GM12875 (cell line): Measurements from ENCODE around the gene RHCG.

ENCODE experiments used
- H3K4me3 ChIP-seq: one replicate; pipeline ENCODE4 v1.5.1; 2011; ENCODE audit warnings: low read depth, low read length, control low read depth
- TF ChIP-seq, protein P1 (sequence below): IDR thresholded peaks from 2 replicates; pipeline ENCODE4 v1.5.1; 2011; ENCODE audit warnings: low read depth, mild to moderate bottlenecking, control low read depth, inconsistent platforms, low read length, moderate library complexity, borderline replicate concordance; ENCODE audit not compliant: insufficient read depth

Gene RHCG

DNA sequence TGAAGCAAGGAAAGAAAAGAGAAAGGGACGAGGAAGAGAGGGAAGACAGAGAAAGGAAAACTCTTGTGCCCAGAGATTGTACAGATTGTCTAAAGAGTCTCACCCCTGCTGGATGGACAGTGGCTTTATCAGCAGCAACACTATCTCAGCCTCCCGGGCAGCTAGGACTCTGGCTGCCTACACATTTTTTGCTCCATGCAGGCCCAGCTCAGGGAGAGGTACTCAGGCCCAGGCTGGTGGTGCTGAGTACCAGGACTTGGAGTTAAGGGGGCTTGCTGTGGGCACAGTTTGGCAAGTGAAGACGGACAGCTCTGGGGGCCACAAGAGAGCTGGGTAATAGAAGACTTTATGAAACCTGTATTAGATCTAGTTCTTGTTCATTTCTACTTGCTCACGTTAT is 19.1 kb upstream of the RHCG start:
- TF ChIP-seq, protein P1, sequence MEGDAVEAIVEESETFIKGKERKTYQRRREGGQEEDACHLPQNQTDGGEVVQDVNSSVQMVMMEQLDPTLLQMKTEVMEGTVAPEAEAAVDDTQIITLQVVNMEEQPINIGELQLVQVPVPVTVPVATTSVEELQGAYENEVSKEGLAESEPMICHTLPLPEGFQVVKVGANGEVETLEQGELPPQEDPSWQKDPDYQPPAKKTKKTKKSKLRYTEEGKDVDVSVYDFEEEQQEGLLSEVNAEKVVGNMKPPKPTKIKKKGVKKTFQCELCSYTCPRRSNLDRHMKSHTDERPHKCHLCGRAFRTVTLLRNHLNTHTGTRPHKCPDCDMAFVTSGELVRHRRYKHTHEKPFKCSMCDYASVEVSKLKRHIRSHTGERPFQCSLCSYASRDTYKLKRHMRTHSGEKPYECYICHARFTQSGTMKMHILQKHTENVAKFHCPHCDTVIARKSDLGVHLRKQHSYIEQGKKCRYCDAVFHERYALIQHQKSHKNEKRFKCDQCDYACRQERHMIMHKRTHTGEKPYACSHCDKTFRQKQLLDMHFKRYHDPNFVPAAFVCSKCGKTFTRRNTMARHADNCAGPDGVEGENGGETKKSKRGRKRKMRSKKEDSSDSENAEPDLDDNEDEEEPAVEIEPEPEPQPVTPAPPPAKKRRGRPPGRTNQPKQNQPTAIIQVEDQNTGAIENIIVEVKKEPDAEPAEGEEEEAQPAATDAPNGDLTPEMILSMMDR: no peak
- no peak overlapping the region for H3K4me3 ChIP-seq

DNA sequence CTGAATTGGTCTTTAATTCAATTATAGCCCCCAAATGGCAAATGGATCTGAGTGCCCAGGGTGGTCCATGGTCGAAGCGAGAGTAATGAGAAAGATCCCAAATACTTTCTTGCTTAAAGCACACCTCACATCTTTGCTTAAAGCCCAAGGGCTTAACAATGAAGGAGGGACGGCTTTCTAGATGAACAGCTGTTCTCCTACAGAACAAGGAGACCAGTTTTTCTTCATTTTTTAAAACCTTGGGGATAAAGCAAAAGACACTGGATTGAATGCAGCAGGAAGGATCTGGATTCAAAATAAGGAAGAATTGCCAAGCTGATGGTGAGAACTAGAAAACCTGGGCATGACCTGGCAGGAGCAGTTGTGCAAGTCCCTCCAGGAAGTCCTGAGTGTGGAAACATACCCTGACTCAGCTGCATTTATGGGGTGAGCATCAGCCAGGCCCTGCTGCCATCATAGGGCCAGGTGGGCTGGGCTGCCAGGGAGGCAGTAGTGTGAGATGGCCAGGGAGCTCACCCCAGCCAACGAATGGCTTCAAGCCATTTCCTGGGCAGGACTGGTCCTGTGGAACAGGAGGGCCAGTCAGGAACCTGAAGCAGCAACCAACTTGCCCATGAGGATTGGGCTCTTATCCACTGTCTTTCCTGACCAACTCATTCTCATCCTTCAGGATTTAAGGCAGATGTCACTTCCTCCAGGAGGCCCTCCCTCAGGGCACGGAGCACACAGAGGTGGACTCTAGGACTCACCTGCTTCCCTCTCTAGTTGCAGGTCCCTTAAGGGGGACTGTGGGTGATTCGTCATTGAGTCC is 18.4 kb upstream of the RHCG start:
- no peak overlapping the region for H3K4me3 ChIP-seq
- TF ChIP-seq, protein P1: no peak

DNA sequence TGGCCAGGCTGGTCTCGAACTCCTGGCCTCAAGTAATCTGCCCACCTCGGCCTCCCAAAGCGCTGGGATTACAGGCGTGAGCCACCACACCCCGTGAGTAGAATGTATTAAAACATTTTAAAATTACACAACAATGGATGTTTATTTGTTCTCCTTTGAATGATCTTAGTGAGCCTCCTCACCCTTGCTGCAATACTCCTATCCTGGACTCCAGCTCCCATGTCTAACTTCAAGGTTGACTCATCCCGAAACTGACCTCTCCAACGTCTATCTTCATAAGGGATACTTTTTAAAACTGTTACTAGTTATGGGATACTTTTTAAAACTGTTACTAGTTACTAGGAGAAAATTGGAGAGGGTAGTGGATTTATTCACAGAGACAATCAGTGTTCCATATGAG is 17.8 kb upstream of the RHCG start:
- H3K4me3 ChIP-seq: no peak overlapping the region
- TF ChIP-seq, protein P1: no peak

DNA sequence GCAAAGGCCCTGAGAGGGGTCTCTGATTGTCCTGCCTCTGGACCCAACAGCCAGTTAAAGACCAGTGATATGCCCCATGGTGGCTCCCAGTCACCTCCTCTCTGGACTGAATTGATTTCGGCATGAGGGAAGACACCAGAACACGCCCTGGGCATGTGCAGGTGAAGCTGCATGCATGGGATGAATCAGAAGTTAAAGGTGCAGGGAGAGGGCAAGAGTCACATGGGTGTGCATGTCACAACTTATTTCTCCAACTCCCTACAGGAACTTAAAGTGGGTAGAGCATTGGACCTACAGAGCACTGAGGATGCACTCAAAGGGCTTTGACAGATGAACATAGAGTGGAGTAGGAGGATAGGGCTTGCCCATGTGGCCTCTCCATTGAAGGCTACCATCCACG is 16.9 kb upstream of the RHCG start:
- TF ChIP-seq, protein P1: no peak
- H3K4me3 ChIP-seq: no peak overlapping the region

DNA sequence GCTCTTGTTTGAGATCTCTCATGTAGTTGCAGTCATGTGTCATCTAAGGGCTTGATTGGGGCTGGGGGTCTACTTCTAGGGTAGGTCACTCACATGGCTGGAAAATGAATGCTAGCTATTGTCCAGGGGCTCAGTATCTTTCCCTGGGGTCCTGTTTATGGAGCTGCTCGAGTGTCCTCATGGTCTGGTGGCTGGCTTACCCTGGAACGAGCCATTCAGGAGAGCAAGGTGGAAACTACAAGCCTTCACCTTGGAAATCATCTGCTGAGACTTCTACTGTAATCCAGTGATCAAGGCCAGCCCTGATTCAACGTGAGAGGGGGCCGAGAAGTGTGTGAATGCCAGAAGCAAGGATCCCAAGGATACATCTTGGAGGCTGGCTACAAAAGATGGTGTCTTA is 16.2 kb upstream of the RHCG start:
- TF ChIP-seq, protein P1: no peak
- no peak overlapping the region for H3K4me3 ChIP-seq

DNA sequence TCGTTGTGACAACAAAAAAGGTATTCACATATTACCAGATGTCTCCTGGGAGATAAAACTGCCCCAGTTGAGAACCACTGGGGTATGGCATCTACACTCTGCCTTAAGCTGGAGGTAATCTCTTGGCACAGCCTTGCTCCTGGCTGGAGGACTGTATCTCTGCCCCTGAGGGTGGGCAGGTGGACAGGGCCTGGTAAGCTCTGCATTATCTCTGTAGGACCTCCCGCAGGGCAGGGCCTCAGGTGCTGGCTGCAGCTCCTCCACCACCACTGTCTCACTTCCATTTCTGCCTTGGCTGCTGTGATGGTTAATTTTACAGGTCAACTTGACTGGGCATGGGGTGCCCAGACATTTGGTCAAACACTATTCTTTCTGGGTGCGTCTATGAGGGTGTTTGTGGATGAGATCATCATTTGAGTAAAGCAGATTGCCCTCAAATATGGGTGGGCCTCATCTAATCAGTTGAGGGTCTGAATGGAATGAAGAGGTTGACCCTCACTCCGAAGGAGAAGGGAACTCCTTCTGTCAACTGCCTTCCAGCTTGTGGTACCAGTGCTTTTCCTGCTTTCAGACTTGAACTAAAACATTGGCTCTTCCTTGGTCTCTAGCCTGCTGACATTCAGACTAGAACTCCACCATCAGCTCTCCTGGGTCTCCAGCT is 9.8 kb upstream of the RHCG start:
- TF ChIP-seq, protein P1: no peak
- H3K4me3 ChIP-seq: no peak overlapping the region

DNA sequence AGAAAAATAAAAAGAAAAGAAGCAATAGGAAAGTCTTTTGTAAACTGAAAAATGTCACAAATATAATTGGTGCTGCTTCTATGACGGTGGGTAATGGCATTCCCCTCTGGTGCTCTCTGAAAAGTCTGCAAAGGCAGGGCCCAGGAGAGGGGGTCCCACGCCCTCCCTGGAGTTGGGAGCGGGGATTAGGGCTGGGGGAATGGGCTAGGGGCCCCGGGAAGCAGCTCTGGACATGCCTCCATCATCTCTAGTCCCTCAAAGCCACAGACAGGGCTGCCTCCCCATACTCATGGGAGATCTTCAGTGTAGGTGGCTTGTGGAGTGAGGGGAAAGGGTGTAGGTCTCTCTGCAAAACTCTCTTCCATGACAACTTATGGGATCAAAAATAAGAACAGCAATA is 7.8 kb upstream of the RHCG start:
- TF ChIP-seq, protein P1: no peak

More for the DNA sequence above, 7.8 kb upstream of the RHCG start:
- H3K4me3 ChIP-seq: no peak overlapping the region
